NCI-H748 treated with DMSO at 0.1 percent for 48 hours (cell line): ENCODE data around the gene MCUR1.
"Not testable (repeated sequence)": the region's sequence is repeated elsewhere in the genome, so short reads cannot be mapped to it uniquely, and the experiment has no call there.

Experiments
- DNase-seq: peaks from one replicate; lab custom pipeline; 2025; lab: John Stamatoyannopoulos, UW

MCUR1 gene

DNA sequence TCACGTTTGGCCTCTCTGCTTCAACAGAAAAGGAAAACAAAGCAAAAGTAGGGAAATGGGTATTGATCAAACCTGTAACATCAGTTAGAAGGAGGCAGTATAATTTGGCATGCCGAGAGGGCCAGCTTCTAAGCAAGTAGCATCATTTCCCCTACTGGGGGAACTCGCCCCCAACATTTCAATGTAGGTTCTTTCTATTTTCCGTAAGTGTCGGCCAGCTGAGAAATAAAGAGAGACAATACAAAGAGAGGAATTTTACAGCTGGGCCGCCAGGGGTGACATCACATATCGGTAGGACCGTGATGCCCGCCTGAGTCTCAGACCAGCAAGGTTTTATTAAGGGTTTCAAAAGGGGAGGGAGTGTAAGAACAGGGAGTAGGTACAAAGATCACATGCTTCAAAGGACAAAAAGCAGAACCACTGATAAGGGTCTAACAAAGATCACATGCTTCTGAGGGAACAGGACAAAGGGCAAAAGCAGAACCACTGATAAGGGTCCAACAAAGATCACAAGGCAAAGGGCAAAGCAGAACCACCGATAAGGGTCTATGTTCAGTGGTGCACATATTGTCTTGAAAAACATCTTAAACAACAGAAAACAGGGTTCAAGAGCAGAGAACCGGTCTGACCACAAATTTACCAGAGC is 14.4 kb upstream of the MCUR1 start:
- DNase-seq, result not testable (repeated sequence)

DNA sequence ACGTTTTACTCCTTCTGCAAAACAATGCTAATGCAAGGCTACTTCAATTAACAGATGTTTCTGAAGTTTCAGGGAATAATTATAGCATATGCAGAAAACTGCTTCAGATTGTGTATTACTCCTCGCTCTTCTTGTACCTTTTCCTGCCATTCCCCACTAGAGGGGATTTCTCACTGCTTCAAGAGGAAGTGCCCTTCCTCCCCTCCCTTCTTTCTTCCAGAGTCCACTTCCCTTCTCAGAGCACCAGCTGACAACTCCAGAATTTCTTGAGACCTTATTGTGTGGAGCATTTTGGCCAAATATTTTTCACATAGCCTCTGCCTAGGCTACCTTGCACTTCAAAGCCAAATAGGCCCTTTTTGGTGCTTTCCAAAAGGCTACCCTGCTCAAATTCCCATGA is 12.7 kb upstream of the MCUR1 start:
- no peak for DNase-seq

DNA sequence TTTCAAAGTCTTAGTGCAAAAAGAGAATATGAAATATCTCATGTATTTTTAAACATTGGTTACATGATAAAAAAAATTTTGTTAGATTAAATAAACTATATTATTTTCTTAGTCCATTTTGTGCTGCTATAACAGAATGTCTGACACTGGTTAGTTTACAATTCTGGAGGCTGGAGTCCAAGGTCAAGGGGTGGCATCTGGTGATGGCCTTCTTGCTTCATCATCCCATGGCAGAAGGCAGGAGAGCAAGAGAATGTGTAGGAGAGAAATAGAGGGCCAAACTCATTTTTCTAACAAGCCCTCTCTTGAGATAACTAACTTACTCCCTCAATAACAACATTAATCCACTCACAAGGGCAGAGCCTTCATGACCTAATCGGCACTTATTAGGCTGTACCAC is 11.5 kb upstream of the MCUR1 start:
- DNase-seq, result no peak

DNA sequence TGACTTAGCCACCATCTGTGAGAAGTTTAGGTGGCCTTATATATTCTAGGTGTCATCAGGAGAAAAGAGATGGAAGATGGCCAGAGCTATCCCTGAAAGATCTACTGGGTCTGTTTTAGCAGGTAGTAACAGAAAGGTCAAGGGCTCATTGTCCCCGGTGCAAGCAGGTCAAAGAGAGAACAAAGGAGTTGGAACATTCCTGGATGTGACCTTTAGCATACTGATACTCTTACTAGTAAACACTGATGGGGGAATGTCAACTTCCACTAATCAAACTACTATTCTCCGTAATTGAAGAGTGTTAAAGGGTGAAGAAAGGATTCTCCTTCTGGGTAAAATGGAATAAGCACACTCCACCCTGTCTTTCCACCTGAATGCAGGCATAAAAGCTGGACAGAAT is 4.0 kb upstream of the MCUR1 start:
- DNase-seq, result no peak

DNA sequence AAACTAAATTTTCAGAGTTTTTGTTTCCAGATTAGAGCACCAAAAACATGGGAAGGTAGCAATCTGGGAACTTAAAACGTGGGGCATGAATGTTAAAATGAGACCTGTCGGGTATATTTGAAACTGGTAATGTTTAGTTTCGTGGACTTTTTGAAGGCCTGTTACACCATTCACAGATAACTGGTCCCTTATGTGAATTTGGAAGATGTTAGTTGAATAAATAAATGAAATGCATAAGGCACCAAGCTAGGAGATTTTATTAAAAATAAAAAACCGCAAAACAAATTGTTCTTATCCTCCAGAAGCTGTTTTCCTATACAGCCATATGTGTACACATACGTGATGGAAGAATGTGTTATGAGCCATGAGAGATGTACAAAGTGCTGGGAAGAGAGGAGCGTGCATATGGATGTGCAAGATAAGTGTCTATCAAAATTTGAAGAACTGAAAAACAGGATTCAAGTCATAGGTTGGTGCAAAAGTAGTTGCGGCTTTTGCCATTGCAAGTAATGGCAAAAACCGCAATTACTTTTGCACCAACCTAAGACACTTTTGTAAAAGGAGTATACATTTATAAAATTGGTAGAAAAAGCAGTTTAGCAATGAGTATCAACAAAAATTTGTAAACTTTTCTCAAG is 700 bp upstream of the MCUR1 start:
- DNase-seq, result peak; percentile 21

DNA sequence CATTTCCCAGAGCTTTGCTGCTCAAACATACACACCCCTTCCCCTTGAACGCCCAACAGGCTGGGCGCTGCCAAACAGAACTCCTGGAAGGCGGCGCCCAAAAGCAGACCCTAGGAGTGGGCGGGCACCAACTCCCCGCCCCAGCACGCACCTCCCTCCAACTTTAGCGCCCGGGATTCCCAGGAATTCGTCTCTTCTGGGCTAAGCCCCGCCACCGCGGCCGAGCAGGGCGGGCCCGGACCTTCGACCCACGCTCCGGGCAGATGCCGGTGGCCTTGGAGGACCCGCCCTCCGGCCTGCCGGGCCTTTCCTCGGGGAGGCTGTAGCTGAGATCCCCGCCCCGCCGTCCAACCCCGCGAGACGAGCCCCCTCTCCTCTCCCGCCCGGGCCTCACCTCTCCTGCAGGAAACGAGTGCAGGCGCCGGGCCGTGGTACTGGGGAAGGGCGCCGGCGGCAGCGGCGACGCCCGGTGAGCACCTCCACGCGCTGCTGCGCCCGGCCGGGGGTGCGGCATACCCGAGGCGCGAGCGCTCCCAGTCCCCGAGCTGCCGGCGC is 659 bp downstream of the MCUR1 start:
- peak; percentile 83 for DNase-seq

DNA sequence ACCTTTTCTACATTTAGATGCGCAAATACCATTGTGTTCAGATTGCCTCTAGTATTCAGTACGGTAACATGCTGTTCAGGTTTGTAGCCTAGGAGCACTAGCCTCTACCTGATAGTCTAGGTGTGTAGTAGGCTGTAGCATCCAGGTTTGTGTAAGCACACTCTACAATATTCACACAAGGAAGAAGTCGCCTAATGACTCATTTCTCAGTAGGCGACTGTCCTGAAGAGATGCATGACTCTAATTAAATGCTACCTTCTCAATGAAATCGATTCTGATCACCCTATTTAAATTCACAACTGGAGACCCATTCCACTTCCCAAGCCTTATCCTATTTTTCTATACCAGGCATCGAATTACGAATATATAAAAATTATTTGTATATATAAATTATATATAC is 1.3 kb downstream of the MCUR1 start:
- peak; percentile 63 for DNase-seq

DNA sequence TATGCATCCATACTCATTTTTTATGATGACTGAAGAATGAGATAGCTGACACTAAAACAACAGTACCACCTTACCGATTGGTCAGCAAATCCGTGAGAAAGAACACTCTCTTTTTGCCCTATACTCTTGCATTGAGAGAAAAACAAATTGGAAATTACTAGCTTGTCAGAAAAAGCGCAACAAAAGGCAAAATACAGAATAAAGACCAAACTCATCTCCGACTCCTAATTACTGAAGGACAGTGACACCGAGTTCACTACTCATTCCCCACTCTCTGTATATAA is 2.1 kb downstream of the MCUR1 start:
- DNase-seq, result no peak

DNA sequence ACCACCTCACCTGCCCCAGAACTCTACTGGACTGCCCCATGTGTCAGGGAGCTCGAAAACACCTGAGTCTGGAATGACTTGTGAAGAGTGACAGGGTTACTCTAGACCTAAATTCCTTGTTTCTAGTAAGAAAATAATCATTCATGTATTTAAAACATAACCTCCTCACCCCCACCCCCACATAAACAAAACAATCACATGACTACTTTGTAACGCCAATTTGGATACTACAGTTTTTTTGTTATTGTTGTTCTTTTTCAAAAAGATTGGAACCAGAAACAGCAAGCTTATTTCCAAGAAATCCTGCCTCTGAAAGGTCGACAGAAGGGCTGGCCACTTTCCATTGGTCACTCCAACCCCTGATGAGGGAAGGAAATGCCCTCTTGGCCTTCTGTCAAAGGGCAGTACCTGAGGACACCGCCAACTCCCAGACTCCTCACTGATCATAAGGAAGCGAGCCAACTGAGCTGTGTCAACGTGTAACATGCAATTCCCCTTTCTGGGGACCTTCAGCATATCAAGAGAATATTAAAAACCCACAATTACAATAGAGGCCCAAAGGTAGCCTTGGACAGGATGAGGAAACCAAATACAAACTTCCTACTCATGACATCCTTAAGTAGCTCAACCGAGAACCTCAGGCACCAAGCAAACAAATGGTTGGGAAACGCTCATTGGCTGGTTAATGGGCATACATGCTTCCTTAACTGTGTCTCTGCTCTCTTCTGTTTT is 2.6 kb downstream of the MCUR1 start:
- DNase-seq, result no peak

DNA sequence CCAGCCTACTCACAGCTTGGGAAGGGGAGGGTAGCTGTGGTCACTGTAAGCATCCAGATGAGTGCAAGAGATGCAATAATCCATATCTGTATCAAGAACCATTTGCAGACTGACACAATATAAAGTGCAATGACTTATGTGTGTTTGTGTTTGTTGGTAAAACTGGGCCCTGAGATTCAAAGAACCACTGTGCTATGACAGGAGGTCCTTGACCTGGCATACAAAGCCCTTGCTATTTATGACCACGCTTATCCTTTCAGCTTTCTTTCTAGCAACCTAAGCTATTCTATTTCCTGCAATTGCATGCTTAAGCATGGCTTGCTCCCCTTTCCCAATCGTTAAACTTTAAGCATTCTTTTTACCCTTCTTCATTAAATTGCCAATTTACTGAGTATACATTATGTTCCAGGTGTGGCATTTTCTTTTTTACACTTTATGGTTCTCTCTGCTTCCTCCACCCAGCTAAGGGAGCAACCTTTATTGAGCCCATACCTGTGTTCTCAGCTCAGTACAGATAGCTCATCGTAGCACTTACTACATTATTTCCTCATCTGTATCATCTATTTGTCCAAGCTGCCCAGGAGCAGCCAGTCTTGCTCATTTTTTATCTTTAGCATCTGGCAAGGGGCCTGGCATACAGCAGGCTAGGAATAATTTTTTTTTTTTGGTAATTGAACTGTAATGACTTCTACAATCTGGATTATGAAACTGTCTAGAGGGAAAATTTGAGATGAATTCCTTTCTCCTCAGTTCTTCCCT is 3.5 kb downstream of the MCUR1 start:
- DNase-seq, result no peak

DNA sequence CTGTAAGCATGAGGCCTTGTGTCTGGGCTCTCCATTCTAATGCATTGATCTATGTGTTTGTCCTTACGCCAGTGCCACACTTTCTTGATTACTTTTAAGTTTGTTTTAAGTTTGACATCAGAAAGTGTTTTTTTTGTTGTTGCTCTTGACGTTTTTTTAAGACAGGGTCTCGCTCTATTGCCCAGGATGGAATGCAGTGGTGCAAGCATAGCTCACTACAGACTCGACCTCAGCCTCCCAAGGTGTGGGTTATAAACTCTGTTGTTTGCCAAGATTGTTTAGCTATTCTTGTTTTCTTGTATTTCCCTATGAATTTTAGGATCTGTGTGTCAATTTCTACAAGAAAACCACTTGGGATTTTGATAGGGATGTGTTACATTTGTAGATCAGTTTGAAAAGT is 5.6 kb downstream of the MCUR1 start:
- no peak for DNase-seq

DNA sequence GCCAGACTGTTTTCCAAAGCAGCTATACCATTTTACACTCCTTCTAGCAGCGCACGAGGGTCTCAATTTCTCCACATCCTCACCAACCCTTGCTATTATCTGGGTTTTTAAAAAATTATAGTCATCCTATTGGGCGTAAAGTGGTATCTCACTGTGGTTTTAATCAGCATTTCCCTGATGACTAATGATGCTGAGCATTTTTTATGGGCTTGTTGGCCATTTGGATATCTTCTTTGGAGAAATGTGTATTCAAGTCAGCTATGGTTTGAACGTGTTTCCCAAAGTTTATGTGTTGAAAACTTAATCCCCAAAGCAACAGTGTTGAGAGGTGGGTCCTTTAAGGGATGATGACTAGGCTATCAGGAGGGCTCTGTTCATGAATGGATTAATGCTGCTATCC is 6.7 kb downstream of the MCUR1 start:
- no peak for DNase-seq

DNA sequence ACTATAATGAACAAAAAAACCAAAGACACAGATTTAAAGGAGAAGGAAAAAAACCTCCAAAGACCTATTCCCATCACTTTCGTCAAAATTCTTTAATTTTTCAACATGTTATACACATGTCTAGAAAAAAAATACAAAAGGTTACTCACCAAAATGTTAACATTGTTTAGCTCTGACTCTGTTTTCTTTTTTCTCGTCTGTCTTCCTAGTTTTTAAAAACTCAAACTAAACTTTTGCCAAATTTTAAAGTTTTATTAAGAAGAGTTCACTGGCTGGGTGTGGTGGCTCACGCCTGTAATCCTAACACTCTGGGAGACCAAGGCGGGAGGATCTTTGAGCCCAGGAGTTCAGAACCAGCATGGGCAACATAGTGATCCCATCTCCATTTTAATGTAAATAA is 10.8 kb downstream of the MCUR1 start:
- DNase-seq, result no peak

DNA sequence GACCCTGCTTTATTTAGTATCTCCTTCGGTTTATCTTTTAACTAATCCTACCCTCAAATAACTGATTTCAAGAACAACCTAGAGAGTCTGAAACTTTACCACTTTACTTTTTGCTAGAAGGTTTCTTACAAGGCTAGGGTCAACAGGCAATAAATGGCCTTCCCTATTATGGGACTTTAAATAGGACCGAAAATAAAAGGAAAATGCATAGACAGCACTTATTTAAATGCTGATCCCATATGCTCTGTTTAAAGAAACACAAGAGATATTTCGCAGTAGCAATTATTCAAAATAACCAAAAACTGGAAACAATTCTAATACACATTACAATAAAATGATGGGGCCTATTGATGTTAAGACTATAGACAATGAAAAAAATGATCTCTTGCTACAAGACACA is 13.7 kb downstream of the MCUR1 start:
- no peak for DNase-seq

DNA sequence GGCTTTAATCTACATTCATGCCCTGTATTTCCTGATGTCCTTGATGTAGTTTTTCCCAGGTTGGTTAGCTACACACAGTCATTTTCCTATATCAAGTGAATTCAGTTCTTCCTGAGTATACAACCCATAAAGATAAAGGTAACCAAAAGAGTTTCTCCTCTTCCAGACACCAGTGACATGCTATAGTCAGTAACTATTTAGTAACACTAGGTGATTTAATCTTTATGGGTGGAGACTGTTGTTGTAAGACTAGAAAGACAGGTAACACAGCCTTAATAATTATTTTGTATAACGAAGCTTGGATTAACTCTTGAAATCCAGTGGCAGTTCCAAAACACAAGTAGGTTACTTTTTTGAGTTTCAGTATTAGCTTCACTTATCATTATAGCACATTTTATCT is 17.6 kb downstream of the MCUR1 start:
- DNase-seq, result no peak

DNA sequence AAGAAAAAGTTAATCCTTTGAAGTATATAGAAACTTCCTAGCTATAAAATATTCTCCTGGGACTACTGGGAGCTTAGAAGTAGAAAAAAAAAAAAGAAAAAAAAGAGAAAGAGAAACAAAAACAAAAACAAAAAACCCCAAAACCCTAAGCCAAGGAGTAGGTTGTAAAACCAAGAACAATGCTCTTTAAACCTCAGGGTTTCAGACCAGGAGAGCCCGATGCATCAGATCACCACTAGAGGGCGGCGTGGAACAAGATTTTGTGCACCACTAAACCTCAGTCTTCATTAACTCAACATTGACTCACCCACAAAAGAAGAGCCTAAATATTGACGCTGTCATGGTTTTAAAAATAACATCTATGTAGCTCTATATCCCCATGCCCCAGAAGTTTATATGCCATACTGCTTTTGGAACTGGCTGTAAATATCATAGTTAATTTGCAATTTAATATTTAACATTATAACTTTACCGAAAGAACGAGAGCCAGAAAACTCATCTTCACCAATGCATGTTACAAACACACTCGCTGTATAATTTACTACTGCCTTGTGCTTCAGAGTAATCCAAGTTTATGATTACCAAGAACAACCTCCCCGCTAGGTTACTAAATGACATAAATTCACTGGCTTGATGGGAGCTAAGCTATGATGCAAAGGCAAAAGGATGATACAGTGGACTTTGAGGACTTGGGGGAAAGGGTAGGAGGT is 19.2 kb downstream of the MCUR1 start:
- peak; percentile 83 for DNase-seq

DNA sequence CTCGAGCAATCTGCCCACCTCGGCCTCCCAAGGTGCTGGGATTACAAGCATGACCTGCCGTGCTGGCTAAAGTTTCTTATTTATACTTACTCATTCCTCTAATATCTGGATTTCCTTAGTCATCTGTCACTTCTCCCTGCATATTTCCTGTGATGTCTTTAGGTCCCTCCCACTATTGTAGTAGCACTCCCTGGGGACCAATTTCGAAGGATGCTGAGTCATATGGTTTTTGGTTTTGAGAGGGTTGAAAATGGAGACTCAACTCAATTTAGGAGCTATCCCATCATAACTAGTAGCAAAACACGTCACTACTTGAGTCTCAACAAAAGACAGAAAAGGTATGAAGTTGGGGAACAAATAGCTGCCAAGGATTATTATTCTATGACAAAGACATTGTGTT is 20.2 kb downstream of the MCUR1 start:
- DNase-seq, result no peak

DNA sequence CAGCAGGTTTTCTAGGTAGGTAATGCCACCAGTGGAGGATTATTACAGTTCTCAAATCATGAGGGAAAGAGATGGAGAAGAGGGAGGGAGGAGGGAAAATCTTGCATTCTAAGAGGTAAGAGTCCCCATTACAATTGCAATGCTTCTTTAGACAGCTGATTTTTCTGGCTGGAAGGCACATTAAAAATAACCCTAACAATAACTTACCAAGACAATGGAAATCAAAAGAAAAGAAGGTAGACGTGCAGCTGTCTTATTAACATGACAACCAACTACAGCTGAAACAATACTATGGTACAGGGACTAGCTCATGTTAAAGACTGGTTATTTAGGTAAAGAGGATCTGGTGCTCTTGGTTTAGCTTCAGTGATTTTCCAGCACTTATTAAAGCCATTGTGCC is 24.6 kb downstream of the MCUR1 start:
- no peak for DNase-seq

DNA sequence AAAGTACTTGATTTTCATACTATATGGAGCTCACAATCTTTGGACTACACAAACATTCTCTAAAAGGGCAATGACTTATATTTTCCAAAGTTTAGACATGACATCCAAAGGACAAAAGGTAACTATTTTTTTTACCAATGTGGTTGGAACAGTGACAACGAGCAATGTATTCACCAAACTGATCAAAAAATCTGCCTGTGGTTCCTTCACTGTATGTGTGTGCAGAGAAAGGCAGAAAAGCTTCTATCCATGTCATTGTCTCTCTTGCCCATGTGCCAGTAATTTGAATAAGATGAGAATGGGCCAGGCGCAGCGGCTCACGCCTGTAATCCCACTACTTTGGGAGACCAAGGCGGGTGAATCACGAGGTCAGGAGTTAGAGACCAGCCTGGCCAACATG is 25.5 kb downstream of the MCUR1 start:
- DNase-seq, result no peak

DNA sequence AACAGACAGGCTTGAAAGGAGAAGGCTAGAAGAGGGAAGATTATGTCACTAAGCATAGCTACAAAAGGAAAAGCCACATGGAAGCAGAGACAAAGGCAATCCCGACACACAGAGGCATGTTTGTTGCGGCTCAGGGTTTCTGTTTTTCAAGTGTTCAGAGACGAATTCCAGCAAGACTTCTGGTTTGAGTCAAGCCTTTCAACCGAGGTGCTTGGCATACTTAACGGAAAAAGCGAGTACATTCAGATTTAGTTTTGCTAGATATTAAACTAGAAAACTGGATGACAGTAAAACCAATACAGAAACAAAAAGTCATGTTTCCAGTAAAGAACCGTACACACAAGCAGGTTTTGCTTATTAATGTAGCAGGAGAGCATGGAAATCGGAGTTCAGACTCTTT is 27.2 kb downstream of the MCUR1 start:
- no peak for DNase-seq

DNA sequence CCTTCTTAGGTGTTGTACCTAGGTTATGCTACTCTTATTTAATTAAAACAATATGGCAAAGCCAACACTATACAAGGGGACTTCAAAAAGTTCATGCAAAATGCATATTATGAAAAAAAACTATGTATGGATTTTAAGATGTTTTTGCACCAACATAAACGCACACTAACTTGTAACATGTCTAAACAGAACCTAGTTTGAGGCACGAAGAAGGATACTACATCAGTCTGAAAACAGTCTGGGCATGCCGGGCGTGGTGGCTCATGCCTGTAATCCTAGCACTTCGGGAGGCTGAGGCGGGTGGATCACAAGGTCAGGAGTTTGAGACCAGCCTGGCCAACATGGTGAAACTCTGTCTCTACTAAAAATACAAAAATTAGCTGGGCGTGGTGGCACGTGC is 34.2 kb downstream of the MCUR1 start:
- DNase-seq, result not testable (repeated sequence)

DNA sequence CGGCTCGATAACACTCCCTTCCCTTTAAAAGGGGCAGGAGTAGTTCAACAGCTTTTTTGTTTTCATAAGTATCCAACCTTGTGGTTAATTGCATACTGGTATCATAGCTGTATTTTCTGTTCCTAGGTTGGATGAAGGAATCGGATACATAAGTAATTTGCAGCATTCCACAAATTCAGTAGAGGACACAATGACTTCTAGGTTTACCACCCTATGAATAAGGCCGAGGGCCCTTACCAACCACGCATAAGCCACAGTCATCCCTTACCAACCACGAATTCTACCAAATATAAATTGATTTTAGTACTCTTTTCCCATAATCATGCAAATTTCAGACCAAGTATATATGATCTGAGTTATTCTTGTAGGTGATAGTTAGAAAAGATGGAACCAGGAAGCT is 36.3 kb downstream of the MCUR1 start:
- no peak for DNase-seq
